Measurements from ENCODE around the gene HDAC10. TPM values are rescaled to one million over a fixed set of nuclear protein-coding genes. Genes with fewer than 3 reads are reported as not detected.
A peak's percentile ranks its signal among the peaks of the same experiment; 100 is the strongest.

The HDAC10 gene
- total RNA-seq, 4 donors from 2014 or later: 10.2 to 19.5 (median 17.4) TPM

GRCh38 chr22:50199251-50199721 is 51.8 kb downstream of the HDAC10 start:
- H3K36me3 ChIP-seq: peaks cover 4 to 58% (median 48%) of the 10 kb centered on the region in 4 donors

DNA sequence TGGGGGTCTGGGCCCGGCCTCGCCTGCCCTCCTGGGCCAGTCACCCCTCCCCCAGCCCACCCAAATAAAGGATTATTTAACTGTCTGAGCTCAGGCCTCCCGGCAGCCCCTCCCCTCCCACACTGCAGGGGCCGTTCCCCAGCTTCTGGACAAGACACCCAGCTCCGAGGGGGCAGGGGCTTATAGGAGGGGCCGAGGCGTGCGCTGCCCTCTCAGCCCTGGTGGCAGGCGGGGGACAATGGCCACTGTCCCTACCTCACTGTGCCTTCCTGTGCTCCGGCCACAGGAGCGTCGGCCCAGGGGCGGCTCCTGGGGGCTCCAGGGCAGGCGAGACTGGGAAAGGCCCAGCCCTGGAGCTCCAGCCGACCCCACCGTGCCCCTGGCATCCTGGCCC is 52.4 kb downstream of the HDAC10 start:
- Histone ChIP-seq H3K27ac (replicated peaks in 1 of 4) (no peak overlapping the region), H3K4me1 (peaks cover 22 to 30% (median 30%) of the 10 kb centered on the region in 4 donors), H3K27me3 (no peaks in the 10 kb centered on the region), H3K4me3 (no peak overlapping the region), H3K36me3 (peaks cover 5 to 61% (median 55%) of the 10 kb centered on the region in 4 donors), H3K9me3 (no peaks in the 10 kb centered on the region)
- intact Hi-C loops (cut with DNase I): no loop called here
- TF ChIP-seq POLR2AphosphoS5 (IDR thresholded peaks at IDR 0.05) (no peak), POLR2A (IDR thresholded peaks at IDR 0.05; ENCODE audit: low read depth) (no peak), EP300 (IDR thresholded peaks at IDR 0.05) (no peak)
- TF ChIP-seq, protein P1, sequence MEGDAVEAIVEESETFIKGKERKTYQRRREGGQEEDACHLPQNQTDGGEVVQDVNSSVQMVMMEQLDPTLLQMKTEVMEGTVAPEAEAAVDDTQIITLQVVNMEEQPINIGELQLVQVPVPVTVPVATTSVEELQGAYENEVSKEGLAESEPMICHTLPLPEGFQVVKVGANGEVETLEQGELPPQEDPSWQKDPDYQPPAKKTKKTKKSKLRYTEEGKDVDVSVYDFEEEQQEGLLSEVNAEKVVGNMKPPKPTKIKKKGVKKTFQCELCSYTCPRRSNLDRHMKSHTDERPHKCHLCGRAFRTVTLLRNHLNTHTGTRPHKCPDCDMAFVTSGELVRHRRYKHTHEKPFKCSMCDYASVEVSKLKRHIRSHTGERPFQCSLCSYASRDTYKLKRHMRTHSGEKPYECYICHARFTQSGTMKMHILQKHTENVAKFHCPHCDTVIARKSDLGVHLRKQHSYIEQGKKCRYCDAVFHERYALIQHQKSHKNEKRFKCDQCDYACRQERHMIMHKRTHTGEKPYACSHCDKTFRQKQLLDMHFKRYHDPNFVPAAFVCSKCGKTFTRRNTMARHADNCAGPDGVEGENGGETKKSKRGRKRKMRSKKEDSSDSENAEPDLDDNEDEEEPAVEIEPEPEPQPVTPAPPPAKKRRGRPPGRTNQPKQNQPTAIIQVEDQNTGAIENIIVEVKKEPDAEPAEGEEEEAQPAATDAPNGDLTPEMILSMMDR (IDR thresholded peaks at IDR 0.05): no peak
- DNase-seq (ENCODE audit: extremely low spot score): no peak
- WGBS: 86% methylated on average over 11 of the region's 16 CpGs

More at GRCh38 chr22:50199251-50199721, 51.8 kb downstream of the HDAC10 start:
- Histone ChIP-seq H3K4me3 (peak overlapping the region in 2 of 4 donors; percentile 73 to 96), H3K4me1 (peaks cover 22 to 30% (median 30%) of the 10 kb centered on the region in 4 donors), H3K27me3 (no peaks in the 10 kb centered on the region), H3K9me3 (no peaks in the 10 kb centered on the region), H3K27ac (replicated peaks in 1 of 4) (peak overlapping the region; percentile 81 to 88 (median 82))
- no peak for DNase-seq (ENCODE audit: extremely low spot score)
- TF ChIP-seq POLR2A (IDR thresholded peaks at IDR 0.05; ENCODE audit: low read depth) (no peak), EP300 (IDR thresholded peaks at IDR 0.05) (no peak), POLR2AphosphoS5 (IDR thresholded peaks at IDR 0.05) (no peak)
- TF ChIP-seq, protein P1 (IDR thresholded peaks at IDR 0.05): no peak
- WGBS: 63% methylated on average over 12 of the region's 18 CpGs
- intact Hi-C loops (cut with DNase I): no loop called here

GRCh38 chr22:50197856-50198623 is 53.0 kb downstream of the HDAC10 start:
- H3K27me3 ChIP-seq: no peaks in the 10 kb centered on the region
- H3K4me3 ChIP-seq: no peak overlapping the region
- H3K4me1 ChIP-seq: peaks cover 22 to 30% (median 30%) of the 10 kb centered on the region in 4 donors
- no peak for DNase-seq (ENCODE audit: extremely low spot score)
- H3K36me3 ChIP-seq: peaks cover 5 to 61% (median 58%) of the 10 kb centered on the region in 4 donors
- WGBS: 91% methylated on average over 30 of the region's 61 CpGs
- H3K9me3 ChIP-seq: no peaks in the 10 kb centered on the region
- intact Hi-C loops (cut with DNase I): no loop called here
- no peak overlapping the region for H3K27ac ChIP-seq (replicated peaks in 1 of 4)
- TF ChIP-seq POLR2A (IDR thresholded peaks at IDR 0.05; ENCODE audit: low read depth): no peak
- no peak for TF ChIP-seq POLR2AphosphoS5 (IDR thresholded peaks at IDR 0.05)

- Histone ChIP-seq H3K36me3 (peaks cover 5 to 62% (median 59%) of the 10 kb centered on the region in 4 donors), H3K27me3 (no peaks in the 10 kb centered on the region), H3K4me3 (no peak overlapping the region), H3K4me1 (peaks cover 16 to 31% (median 23%) of the 10 kb centered on the region in 4 donors), H3K9me3 (no peaks in the 10 kb centered on the region), H3K27ac (replicated peaks in 1 of 4) (no peak overlapping the region)
- 86% methylated on average over 17 of the region's 23 CpGs for WGBS
- intact Hi-C loops (cut with DNase I): no loop called here
- DNase-seq (ENCODE audit: extremely low spot score): no peak
- TF ChIP-seq EP300 (IDR thresholded peaks at IDR 0.05): no peak
- no peak for TF ChIP-seq POLR2AphosphoS5 (IDR thresholded peaks at IDR 0.05)
- no peak for TF ChIP-seq POLR2A (IDR thresholded peaks at IDR 0.05; ENCODE audit: low read depth)
- TF ChIP-seq, protein P1 (IDR thresholded peaks at IDR 0.05): no peak
Measured at GRCh38 chr22:50197000-50197800, 53.9 kb downstream of the HDAC10 start.

- intact Hi-C loops (cut with DNase I): no loop called here
- no peak overlapping the region for H3K27ac ChIP-seq (replicated peaks in 1 of 4)
- DNase-seq (ENCODE audit: extremely low spot score): no peak
- WGBS: 83% methylated on average over 2 of the region's 18 CpGs
- H3K36me3 ChIP-seq: peaks cover 5 to 66% (median 59%) of the 10 kb centered on the region in 4 donors
- peaks cover 11 to 30% (median 18%) of the 10 kb centered on the region in 4 donors for H3K4me1 ChIP-seq
- H3K4me3 ChIP-seq: no peak overlapping the region
- no peaks in the 10 kb centered on the region for H3K27me3 ChIP-seq
- no peak for TF ChIP-seq POLR2A (IDR thresholded peaks at IDR 0.05; ENCODE audit: low read depth)
- no peak for TF ChIP-seq POLR2AphosphoS5 (IDR thresholded peaks at IDR 0.05)
- no peak for TF ChIP-seq EP300 (IDR thresholded peaks at IDR 0.05)
- TF ChIP-seq, protein P1 (IDR thresholded peaks at IDR 0.05): no peak
- H3K9me3 ChIP-seq: no peaks in the 10 kb centered on the region
Measured at GRCh38 chr22:50196256-50196655, 54.8 kb downstream of the HDAC10 start.
